WERI-Rb-1 (cell line): Measurements from ENCODE around the gene CHI3L1.

Source experiments
- DNase-seq: peaks from one replicate; pipeline ENCODE4 v3.0.0-alpha.2; 2020
- H3K27ac ChIP-seq: fragments of 250-450 bp; sonication (Bioruptor Pico); 2 replicates; pipeline ENCODE4 v1.5.1; 2020; ENCODE audit warnings: mild to moderate bottlenecking, moderate library complexity
- H3K27me3 ChIP-seq: fragments of 250-450 bp; sonication (Bioruptor Pico); 2 replicates; pipeline ENCODE4 v1.5.1; 2021; ENCODE audit warnings: mild to moderate bottlenecking, low read depth, moderate library complexity; ENCODE audit not compliant: insufficient read depth, severe bottlenecking
- H3K36me3 ChIP-seq: fragments of 250-450 bp; sonication (Bioruptor Pico); 2 replicates; pipeline ENCODE4 v1.5.1; 2020; ENCODE audit warnings: mild to moderate bottlenecking, moderate library complexity
- H3K4me3 ChIP-seq: 2 replicates; pipeline ENCODE4 v1.5.1; 2011; ENCODE audit warnings: low read depth, mild to moderate bottlenecking, control low read depth, low read length
- H3K9me3 ChIP-seq: fragments of 250-450 bp; sonication (Bioruptor Pico); 2 replicates; pipeline ENCODE4 v1.5.1; 2021; ENCODE audit warnings: mild to moderate bottlenecking, moderate library complexity; ENCODE audit not compliant: severe bottlenecking
- CTCF ChIP-seq: IDR thresholded peaks from 2 replicates; pipeline ENCODE4 v1.5.1; 2011; ENCODE audit warnings: low read depth, mild to moderate bottlenecking, control low read depth, inconsistent platforms, low read length

Gene CHI3L1

GRCh38 chr1:203178821-203179666 lies 7.5 kb downstream of the CHI3L1 start:
- peak overlapping the region; percentile 29 for H3K4me3 ChIP-seq
- DNase-seq: peak; percentile 60
- TF ChIP-seq CTCF: no peak
- peaks cover 7% of the 10 kb centered on the region for H3K36me3 ChIP-seq
- peak overlapping the region; percentile 94 for H3K27ac ChIP-seq
- no peaks in the 10 kb centered on the region for H3K27me3 ChIP-seq
- no peaks in the 10 kb centered on the region for H3K9me3 ChIP-seq

GRCh38 chr1:203178083-203178482 lies 8.4 kb downstream of the CHI3L1 start:
- Histone ChIP-seq H3K27me3 (no peaks in the 10 kb centered on the region), H3K36me3 (peaks cover 7% of the 10 kb centered on the region), H3K4me3 (peak overlapping the region; percentile 29), H3K27ac (peak overlapping the region; percentile 94), H3K9me3 (no peaks in the 10 kb centered on the region)
- peak; percentile 97 for DNase-seq
- TF ChIP-seq CTCF: 0 out of 2 replicates have a peak, but pooled peaks have one; percentile 17

GRCh38 chr1:203177470-203178039 lies 8.9 kb downstream of the CHI3L1 start:
- DNase-seq: peak; percentile 94
- Histone ChIP-seq H3K36me3 (peaks cover 7% of the 10 kb centered on the region), H3K9me3 (no peaks in the 10 kb centered on the region), H3K27ac (peak overlapping the region; percentile 94), H3K27me3 (no peaks in the 10 kb centered on the region), H3K4me3 (peak overlapping the region; percentile 29)
- no peak for TF ChIP-seq CTCF

- Histone ChIP-seq H3K36me3 (peaks cover 7% of the 10 kb centered on the region), H3K27me3 (no peaks in the 10 kb centered on the region), H3K4me3 (no peak overlapping the region), H3K27ac (peak overlapping the region; percentile 94), H3K9me3 (no peaks in the 10 kb centered on the region)
- TF ChIP-seq CTCF: 0 out of 2 replicates have a peak, but pooled peaks have one; percentile 2
- DNase-seq: no peak
Measured at GRCh38 chr1:203177036-203177405, 9.5 kb downstream of the CHI3L1 start.

- H3K4me3 ChIP-seq: no peak overlapping the region
- DNase-seq: no peak
- TF ChIP-seq CTCF: no peak
- no peaks in the 10 kb centered on the region for H3K27me3 ChIP-seq
- peaks cover 7% of the 10 kb centered on the region for H3K36me3 ChIP-seq
- H3K27ac ChIP-seq: peak overlapping the region; percentile 94
- H3K9me3 ChIP-seq: no peaks in the 10 kb centered on the region
Measured at GRCh38 chr1:203176273-203177035, 10.1 kb downstream of the CHI3L1 start.
